Measurements from ENCODE around the gene GALE. TPM values are rescaled to one million over a fixed set of nuclear protein-coding genes. Genes with fewer than 3 reads are reported as not detected.

GALE gene
- total RNA-seq, 2 experiments from 2014 or later: 14.5 to 17.4 TPM

DNA sequence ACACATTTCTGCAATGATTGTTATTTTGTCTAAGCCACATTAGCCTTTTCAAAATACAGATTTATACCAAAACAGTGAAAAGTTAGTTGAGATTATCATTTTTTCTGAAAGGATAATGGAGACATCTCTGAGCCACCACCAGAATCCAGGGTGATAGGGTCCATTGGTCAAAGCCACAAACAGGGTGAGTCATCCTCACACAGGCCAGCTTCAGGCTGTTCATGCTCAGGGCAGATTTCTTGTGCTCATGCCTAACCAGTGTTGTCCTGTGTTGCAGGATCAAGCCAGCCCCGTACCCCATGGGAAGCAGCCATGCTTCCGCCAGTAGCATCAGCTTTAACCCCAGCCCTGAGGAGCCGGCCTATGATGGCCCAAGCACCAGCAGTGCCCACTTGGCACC, 43.9 kb downstream of the GALE start:
- CTCF ChIA-PET: no interaction called here
- Mint-ChIP-seq H3K4me1 (no peaks in the 10 kb centered on the region), H3K36me3 (ENCODE audit: low read depth) (peaks cover 56% of the 10 kb centered on the region), H3K4me3 (no peak overlapping the region), H3K27me3 (no peaks in the 10 kb centered on the region), H3K9me3 (no peaks in the 10 kb centered on the region), H3K27ac (no peak overlapping the region)
- POLR2A ChIA-PET: no interaction called here
- no peak for DNase-seq

DNA sequence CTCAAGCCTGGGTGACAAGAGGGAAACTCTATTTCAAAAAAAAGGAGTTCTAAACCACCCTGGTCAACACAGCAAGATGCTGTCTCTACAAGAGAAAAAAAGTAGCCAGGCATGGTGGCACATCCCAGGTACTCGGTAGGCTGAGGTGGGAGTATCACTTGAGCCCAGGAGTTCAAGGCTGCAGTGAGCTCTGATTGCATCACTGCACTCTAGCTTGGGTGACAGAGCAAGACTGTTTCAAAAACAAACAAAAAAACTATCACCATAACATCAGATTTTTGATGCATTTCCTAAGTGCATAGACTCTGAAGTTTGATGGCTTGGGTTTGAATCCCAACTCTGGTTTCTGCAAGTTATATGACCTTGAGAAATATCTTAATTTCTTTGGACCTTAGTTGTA, 47.6 kb downstream of the GALE start:
- Mint-ChIP-seq H3K4me1 (peaks cover 13% of the 10 kb centered on the region), H3K27me3 (no peaks in the 10 kb centered on the region), H3K27ac (no peak overlapping the region), H3K36me3 (ENCODE audit: low read depth) (peaks cover 59% of the 10 kb centered on the region), H3K4me3 (no peak overlapping the region), H3K9me3 (no peaks in the 10 kb centered on the region)
- DNase-seq: no peak
- ChIA-PET CTCF (interaction anchor here (1.9 kb wide), 1 partner anchor 19 kb away, joined by 6 read pairs; no protein-coding TSS in a partner anchor), POLR2A (interaction anchor here (0.5 kb wide), 1 partner anchor 125 kb away, joined by 3 read pairs; no protein-coding TSS in a partner anchor)

DNA sequence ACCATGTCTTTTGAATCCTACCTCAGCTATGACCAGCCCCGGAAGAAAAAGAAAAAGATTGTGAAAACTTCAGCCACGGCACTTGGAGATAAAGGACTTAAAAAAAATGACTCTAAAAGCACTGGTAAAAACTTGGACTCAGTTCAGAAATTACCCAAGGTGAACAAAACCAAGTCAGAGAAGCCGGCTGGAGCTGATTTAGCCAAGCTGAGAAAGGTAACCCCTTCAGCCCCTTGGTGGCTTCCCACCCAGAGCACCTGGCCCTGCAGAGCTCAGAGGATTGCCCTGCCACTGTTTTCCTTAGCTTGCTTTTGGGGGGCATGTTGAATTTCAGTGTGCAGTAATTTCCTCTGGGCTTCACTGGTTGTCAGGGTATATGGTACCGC, 48.7 kb downstream of the GALE start:
- Mint-ChIP-seq H3K4me3 (no peak overlapping the region), H3K9me3 (no peaks in the 10 kb centered on the region), H3K27me3 (no peaks in the 10 kb centered on the region), H3K4me1 (peaks cover 24% of the 10 kb centered on the region), H3K27ac (no peak overlapping the region), H3K36me3 (ENCODE audit: low read depth) (peaks cover 56% of the 10 kb centered on the region)
- CTCF ChIA-PET: interaction anchor here (1.1 kb wide), 1 partner anchor 14 kb away, joined by 3 read pairs; no protein-coding TSS in a partner anchor
- POLR2A ChIA-PET: no interaction called here
- DNase-seq: no peak

- Mint-ChIP-seq H3K36me3 (ENCODE audit: low read depth) (peaks cover 56% of the 10 kb centered on the region), H3K9me3 (no peaks in the 10 kb centered on the region), H3K4me1 (peaks cover 27% of the 10 kb centered on the region), H3K4me3 (no peak overlapping the region), H3K27me3 (no peaks in the 10 kb centered on the region), H3K27ac (no peak overlapping the region)
- CTCF ChIA-PET: interaction anchor here (1.1 kb wide), 1 partner anchor 14 kb away, joined by 3 read pairs; no protein-coding TSS in a partner anchor
- peak; percentile 60 for DNase-seq
- POLR2A ChIA-PET: no interaction called here
Observed at GRCh38 chr1:23751050-23751814, 49.3 kb downstream of the GALE start.

- DNase-seq: no peak
- Mint-ChIP-seq H3K4me3 (no peak overlapping the region), H3K36me3 (ENCODE audit: low read depth) (peaks cover 35% of the 10 kb centered on the region), H3K9me3 (no peaks in the 10 kb centered on the region), H3K4me1 (peaks cover 43% of the 10 kb centered on the region), H3K27me3 (no peaks in the 10 kb centered on the region), H3K27ac (peak overlapping the region; percentile 43)
- POLR2A ChIA-PET: no interaction called here
- CTCF ChIA-PET: no interaction called here
Observed at GRCh38 chr1:23748016-23748415, 52.5 kb downstream of the GALE start.

Other genes starting within 250 kb of the GALE start
- 10 to 100 TPM; 62.7 to 65.2 TPM for gene ID3, start 241.3 kb downstream of the GALE start, total RNA-seq
- 1,000 to 10,000 TPM; 1,078 to 1,188 TPM for gene RPL11, start 108.9 kb downstream of the GALE start, total RNA-seq
- 10 to 100 TPM; 29.8 to 33.5 TPM for gene ELOA, start 57.3 kb downstream of the GALE start, total RNA-seq
- 10 to 100 TPM; 54.3 to 55.3 TPM for gene PITHD1, start 22.3 kb downstream of the GALE start, total RNA-seq
- 10 to 100 TPM; 73.2 to 75.9 TPM for gene LYPLA2, start 9.6 kb downstream of the GALE start, total RNA-seq
- gene HMGCL, start 24.7 kb upstream of the GALE start, total RNA-seq: 10 to 100 TPM; 22.1 to 25.2 TPM
- 1 to 10 TPM; 5.8 to 6.1 TPM for gene FUCA1, start 67.5 kb upstream of the GALE start, total RNA-seq
- gene CNR2, start 112.6 kb upstream of the GALE start, total RNA-seq: under 1 TPM; 0.04 to 0.07 TPM
- 100 to 1,000 TPM; 151 to 186 TPM for gene PNRC2, start 159.1 kb upstream of the GALE start, total RNA-seq
- gene SRSF10, start 179.6 kb upstream of the GALE start, total RNA-seq: 100 to 1,000 TPM; 217 to 224 TPM